GM23338 (cell line): Measurements from ENCODE around the gene TAS2R1. TPM values are rescaled to one million over a fixed set of nuclear protein-coding genes. Genes with fewer than 3 reads are reported as not detected.

ENCODE experiments used
- ATAC-seq: fragments of 200-7000 bp; cut with Tn5 transposase; 3 replicates; pipeline ENCODE4 v1.9.1; 2020
- DNase-seq: peaks from one replicate; pipeline ENCODE4 v3.0.0-alpha.2; 2015; ENCODE audit warnings: low spot score
- H2AFZ ChIP-seq: fragments of 200-600 bp; sonication (generic); 2 replicates; pipeline ENCODE4 v1.8.0; 2016; ENCODE audit warnings: antibody characterized with exemption, mild to moderate bottlenecking, moderate library complexity
- H3F3A ChIP-seq: fragments of 200-600 bp; sonication (generic); replicated peaks from 2 replicates; pipeline ENCODE4 v1.8.0; 2017; ENCODE audit warnings: antibody characterized with exemption, mixed run types, low read depth
- H3K27ac ChIP-seq: fragments of 200-600 bp; sonication (generic); 2 replicates; pipeline ENCODE4 v1.6.1; 2016; ENCODE audit warnings: low read depth
- H3K27me3 ChIP-seq: fragments of 200-600 bp; sonication (generic); 2 replicates; pipeline ENCODE4 v1.8.0; 2016; ENCODE audit warnings: mild to moderate bottlenecking, mixed run types, moderate library complexity; ENCODE audit not compliant: insufficient read depth
- H3K36me3 ChIP-seq: fragments of 200-600 bp; sonication (generic); 2 replicates; pipeline ENCODE4 v1.8.0; 2016; ENCODE audit warnings: mild to moderate bottlenecking; ENCODE audit not compliant: insufficient read depth
- H3K4me1 ChIP-seq: fragments of 200-600 bp; sonication (generic); 2 replicates; pipeline ENCODE4 v1.8.0; 2016; ENCODE audit warnings: mild to moderate bottlenecking, moderate library complexity; ENCODE audit not compliant: insufficient read depth
- H3K4me2 ChIP-seq: fragments of 200-600 bp; sonication (generic); 2 replicates; pipeline ENCODE4 v1.7.1; 2017; ENCODE audit warnings: mixed run types
- H3K4me3 ChIP-seq: fragments of 200-600 bp; sonication (generic); 2 replicates; pipeline ENCODE4 v1.6.1; 2016; ENCODE audit warnings: mixed run types
- H3K79me2 ChIP-seq: fragments of 200-600 bp; sonication (generic); replicated peaks from 2 replicates; pipeline ENCODE4 v1.8.0; 2017; ENCODE audit warnings: mild to moderate bottlenecking; ENCODE audit not compliant: insufficient read depth
- H3K9me2 ChIP-seq: fragments of 200-600 bp; sonication (generic); 2 replicates; pipeline ENCODE4 v1.8.0; 2017; ENCODE audit not compliant: insufficient read depth
- H4K20me1 ChIP-seq: fragments of 200-600 bp; sonication (generic); replicated peaks from 2 replicates; pipeline ENCODE4 v1.8.0; 2017; ENCODE audit warnings: mild to moderate bottlenecking; ENCODE audit not compliant: insufficient read depth
- H3K27ac Mint-ChIP-seq: 2 replicates; pipeline ENCODE4 v1.8.0; 2020; ENCODE audit warnings: inconsistent platforms, mild to moderate bottlenecking, moderate library complexity, mixed read lengths
- H3K27me3 Mint-ChIP-seq: 3 replicates; pipeline ENCODE4 v1.8.0; 2022; ENCODE audit warnings: low read depth, mild to moderate bottlenecking, moderate library complexity, mixed read lengths, inconsistent platforms; ENCODE audit not compliant: insufficient read depth, poor library complexity
- H3K36me3 Mint-ChIP-seq: 3 replicates; pipeline ENCODE4 v1.8.0; 2021; ENCODE audit warnings: low read depth, mild to moderate bottlenecking, inconsistent platforms, moderate library complexity, mixed read lengths
- H3K4me1 Mint-ChIP-seq: 3 replicates; pipeline ENCODE4 v1.8.0; 2020; ENCODE audit warnings: mild to moderate bottlenecking, inconsistent platforms, mixed read lengths
- H3K4me3 Mint-ChIP-seq: 3 replicates; pipeline ENCODE4 v1.8.0; 2021; ENCODE audit warnings: moderate library complexity, mild to moderate bottlenecking, inconsistent platforms, mixed read lengths
- H3K9me3 Mint-ChIP-seq: 3 replicates; pipeline ENCODE4 v1.8.0; 2020; ENCODE audit warnings: moderate library complexity, mild to moderate bottlenecking, inconsistent platforms, mixed read lengths
- EZH2 ChIP-seq: fragments of 200-600 bp; sonication (generic); IDR thresholded peaks from one replicate; pipeline ENCODE4 v1.8.0; 2017; ENCODE audit warnings: antibody characterized with exemption, mild to moderate bottlenecking, low read depth; ENCODE audit not compliant: unreplicated experiment
- EZH2phosphoT487 ChIP-seq: fragments of 200-600 bp; sonication (generic); IDR thresholded peaks from one replicate; pipeline ENCODE4 v1.8.1; 2018; ENCODE audit warnings: antibody characterized with exemption; ENCODE audit not compliant: unreplicated experiment
- JUNB ChIP-seq: IDR thresholded peaks from one replicate; pipeline ENCODE4 v1.6.1; 2016; ENCODE audit warnings: antibody characterized with exemption; ENCODE audit not compliant: unreplicated experiment
- NANOG ChIP-seq: IDR thresholded peaks from 2 replicates; pipeline ENCODE4 v1.6.1; 2016; ENCODE audit warnings: antibody characterized with exemption, borderline replicate concordance
- POLR2AphosphoS5 ChIP-seq: IDR thresholded peaks from 2 replicates; pipeline ENCODE4 v1.6.1; 2016; ENCODE audit warnings: antibody characterized with exemption, low read depth
- REST ChIP-seq: IDR thresholded peaks from one replicate; pipeline ENCODE4 v1.6.1; 2018; ENCODE audit warnings: antibody characterized with exemption; ENCODE audit not compliant: unreplicated experiment
- STAT1 ChIP-seq: IDR thresholded peaks from one replicate; pipeline ENCODE4 v1.6.1; 2016; ENCODE audit warnings: antibody characterized with exemption; ENCODE audit not compliant: unreplicated experiment
- ZNF331 ChIP-seq: fragments of 250-450 bp; sonication (Bioruptor Pico); IDR thresholded peaks from 2 replicates; pipeline ENCODE4 v1.5.0; 2020; ENCODE audit warnings: low read depth, mild to moderate bottlenecking, moderate library complexity
- polyA plus RNA-seq: library from polyadenylated mRNA; unstranded; fragments of >200 nt; fragmentation: Nextera tagmentation; extraction: Ambion mirVana; gene quantifications from 2 replicates; pipeline ENCODE4 v1.2.1, GENCODE V29; 2016
- total RNA-seq: library from RNA; depleted of rRNA; stranded (reverse); fragments of >200 nt; shearing (Covaris generic); gene quantifications from 2 replicates; pipeline ENCODE4 v1.2.3, GENCODE V29; 2014
- TF ChIP-seq, protein P1 (sequence below), 2 experiments: fragments of 200-600 bp in 1 of 2; sonication (generic) in 1 of 2; conservative IDR thresholded peaks; 2 replicates each; pipeline versions ENCODE4 v1.5.1 to v1.6.1; 2016 to 2017; ENCODE audit warnings: antibody characterized with exemption in 2 of 2, low read depth in 2 of 2, mild to moderate bottlenecking in 2 of 2, moderate library complexity in 1 of 2

TAS2R1 gene
- total and polyA plus RNA-seq, 2 experiments from 2014 or later: 0.19 TPM; not detected in 1

GRCh38 chr5:9589049-9589835, 40.9 kb downstream of the TAS2R1 start:
- TF ChIP-seq JUNB (no peak), EZH2 (no peak), POLR2AphosphoS5 (no peak), STAT1 (no peak), REST (no peak), ZNF331 (no peak), EZH2phosphoT487 (no peak)
- TF ChIP-seq, protein P1, sequence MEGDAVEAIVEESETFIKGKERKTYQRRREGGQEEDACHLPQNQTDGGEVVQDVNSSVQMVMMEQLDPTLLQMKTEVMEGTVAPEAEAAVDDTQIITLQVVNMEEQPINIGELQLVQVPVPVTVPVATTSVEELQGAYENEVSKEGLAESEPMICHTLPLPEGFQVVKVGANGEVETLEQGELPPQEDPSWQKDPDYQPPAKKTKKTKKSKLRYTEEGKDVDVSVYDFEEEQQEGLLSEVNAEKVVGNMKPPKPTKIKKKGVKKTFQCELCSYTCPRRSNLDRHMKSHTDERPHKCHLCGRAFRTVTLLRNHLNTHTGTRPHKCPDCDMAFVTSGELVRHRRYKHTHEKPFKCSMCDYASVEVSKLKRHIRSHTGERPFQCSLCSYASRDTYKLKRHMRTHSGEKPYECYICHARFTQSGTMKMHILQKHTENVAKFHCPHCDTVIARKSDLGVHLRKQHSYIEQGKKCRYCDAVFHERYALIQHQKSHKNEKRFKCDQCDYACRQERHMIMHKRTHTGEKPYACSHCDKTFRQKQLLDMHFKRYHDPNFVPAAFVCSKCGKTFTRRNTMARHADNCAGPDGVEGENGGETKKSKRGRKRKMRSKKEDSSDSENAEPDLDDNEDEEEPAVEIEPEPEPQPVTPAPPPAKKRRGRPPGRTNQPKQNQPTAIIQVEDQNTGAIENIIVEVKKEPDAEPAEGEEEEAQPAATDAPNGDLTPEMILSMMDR (conservative IDR thresholded peaks at IDR 0.05; ENCODE audit: low read depth in 2 of 2): no peak
- Histone ChIP-seq H3K9me2 (no peaks in the 10 kb centered on the region), H3K4me3 (no peak overlapping the region), H3K27me3 (no peaks in the 10 kb centered on the region), H3K4me1 (no peaks in the 10 kb centered on the region), H3F3A (no peaks in the 10 kb centered on the region), H2AFZ (no peak overlapping the region), H3K27ac (no peak overlapping the region), H4K20me1 (no peaks in the 10 kb centered on the region), H3K36me3 (no peaks in the 10 kb centered on the region), H3K79me2 (no peaks in the 10 kb centered on the region), H3K4me2 (no peak overlapping the region)
- DNase-seq: no peak
- H3K36me3 Mint-ChIP-seq: no peaks in the 10 kb centered on the region
- H3K27ac Mint-ChIP-seq: no peak overlapping the region
- H3K9me3 Mint-ChIP-seq: no peaks in the 10 kb centered on the region
- ATAC-seq: no peak
- H3K27me3 Mint-ChIP-seq: peaks cover 4% of the 10 kb centered on the region
- no peak overlapping the region for H3K4me3 Mint-ChIP-seq
- H3K4me1 Mint-ChIP-seq: no peaks in the 10 kb centered on the region

- Mint-ChIP-seq H3K27me3 (peaks cover 4% of the 10 kb centered on the region), H3K36me3 (no peaks in the 10 kb centered on the region), H3K4me3 (no peak overlapping the region), H3K27ac (no peak overlapping the region), H3K9me3 (no peaks in the 10 kb centered on the region), H3K4me1 (no peaks in the 10 kb centered on the region)
- no peaks in the 10 kb centered on the region for H3K36me3 ChIP-seq
- H2AFZ ChIP-seq: no peak overlapping the region
- no peaks in the 10 kb centered on the region for H3F3A ChIP-seq
- H3K27ac ChIP-seq: no peak overlapping the region
- no peaks in the 10 kb centered on the region for H4K20me1 ChIP-seq
- ATAC-seq (no peak), DNase-seq (no peak)
- no peaks in the 10 kb centered on the region for H3K79me2 ChIP-seq
- TF ChIP-seq EZH2 (no peak), NANOG (no peak), POLR2AphosphoS5 (no peak)
- TF ChIP-seq, protein P1 (conservative IDR thresholded peaks at IDR 0.05; ENCODE audit: low read depth in 2 of 2): no peak
- H3K4me1 ChIP-seq: no peaks in the 10 kb centered on the region
- H3K4me3 ChIP-seq: no peak overlapping the region
- no peaks in the 10 kb centered on the region for H3K9me2 ChIP-seq
- H3K27me3 ChIP-seq: no peaks in the 10 kb centered on the region
- no peak overlapping the region for H3K4me2 ChIP-seq
Observed at GRCh38 chr5:9588254-9588653, 41.9 kb downstream of the TAS2R1 start.
